A673 (cell line): ENCODE measurements around the gene CBL. TPM values are rescaled to one million over a fixed set of nuclear protein-coding genes. Genes with fewer than 3 reads are reported as not detected.
A peak's percentile ranks its signal among the peaks of the same experiment; 100 is the strongest.

Experiments
- BruUV-seq: library from RNA; stranded (reverse); fragments of 400-500 nt; replicated peaks from 2 replicates; lab custom pipeline; 2021; lab: Mats Ljungman, UMichigan
- CTCF ChIA-PET: fragments of 300-600 bp; sonication (Branson Sonifier 250); formaldehyde crosslinking; loops from one replicate; lab custom pipeline; 2022; ENCODE audit warnings: antibody characterized with exemption; lab: Charles Lee
- POLR2A ChIA-PET: fragments of 300-600 bp; sonication (Branson Sonifier 250); formaldehyde crosslinking; loops from one replicate; lab custom pipeline; 2022; ENCODE audit warnings: antibody characterized with exemption; ENCODE audit not compliant: low non-redundant PET; lab: Charles Lee
- DNase-seq: peaks from one replicate; pipeline ENCODE4 v3.0.0-alpha.2; 2015; ENCODE audit warnings: low spot score
- H3K27ac ChIP-seq: fragments of 200-600 bp; sonication (generic); 2 replicates; pipeline ENCODE4 v1.5.1; 2016; ENCODE audit warnings: mixed run types, low read depth, mild to moderate bottlenecking, mixed read lengths, antibody characterized with exemption, low read length; ENCODE audit not compliant: poor library complexity, severe bottlenecking
- H3K27me3 ChIP-seq: fragments of 200-600 bp; sonication (generic); replicated peaks from 2 replicates; pipeline ENCODE4 v1.6.1; 2017; ENCODE audit warnings: mixed run types, low read depth, mild to moderate bottlenecking, mixed read lengths, antibody characterized with exemption, low read length; ENCODE audit not compliant: insufficient read depth, poor library complexity
- H3K36me3 ChIP-seq: fragments of 200-600 bp; sonication (generic); 2 replicates; pipeline ENCODE4 v1.6.1; 2016; ENCODE audit warnings: mixed run types, mild to moderate bottlenecking, mixed read lengths, antibody characterized with exemption, low read length; ENCODE audit not compliant: insufficient read depth, poor library complexity, severe bottlenecking
- H3K4me1 ChIP-seq: fragments of 200-600 bp; sonication (generic); 2 replicates; pipeline ENCODE4 v1.6.1; 2017; ENCODE audit warnings: mixed run types, mild to moderate bottlenecking, mixed read lengths, antibody characterized with exemption, low read length; ENCODE audit not compliant: insufficient read depth, poor library complexity, severe bottlenecking
- H3K4me3 ChIP-seq: fragments of 200-600 bp; sonication (generic); 2 replicates; pipeline ENCODE4 v1.5.1; 2016; ENCODE audit warnings: low read depth, mixed run types, mild to moderate bottlenecking, mixed read lengths, low read length; ENCODE audit not compliant: poor library complexity, severe bottlenecking
- H3K9me3 ChIP-seq: fragments of 200-600 bp; sonication (generic); 2 replicates; pipeline ENCODE4 v1.6.1; 2016; ENCODE audit warnings: mixed run types, low read depth, mild to moderate bottlenecking, mixed read lengths, antibody characterized with exemption, low read length; ENCODE audit not compliant: poor library complexity, severe bottlenecking
- EZH2 ChIP-seq: fragments of 200-600 bp; sonication (generic); IDR thresholded peaks from 2 replicates; pipeline ENCODE4 v1.6.1; 2017; ENCODE audit warnings: borderline replicate concordance, low read depth, mild to moderate bottlenecking, mixed read lengths, antibody characterized with exemption, low read length; ENCODE audit not compliant: poor library complexity, severe bottlenecking
- intact Hi-C: fragments of 100-400 bp; cut with micrococcal nuclease; formaldehyde crosslinking; loops from one replicate; pipeline ENCODE4 v1.10.0; 2022; ENCODE audit not compliant: unreplicated experiment
- total RNA-seq: library from RNA; stranded (reverse); gene quantifications from 2 replicates; pipeline ENCODE4 v1.2.3, GENCODE V29; 2021
- TF ChIP-seq, protein P1 (sequence below): fragments of 300-800, 200-600 bp; sonication (generic); conservative IDR thresholded peaks from 2 replicates; pipeline ENCODE4 v1.5.1; 2017; ENCODE audit warnings: low read depth, mild to moderate bottlenecking, antibody characterized with exemption, low read length, moderate library complexity, mixed read lengths

Gene CBL
- total RNA-seq, 1 experiment from 2014 or later: 40.7 TPM

GRCh38 chr11:119202554-119202953, 3.6 kb upstream of the CBL start:
- intact Hi-C loops: no loop called here
- Histone ChIP-seq H3K36me3 (no peaks in the 10 kb centered on the region), H3K27ac (no peak overlapping the region), H3K4me3 (no peak overlapping the region), H3K4me1 (peaks cover 8% of the 10 kb centered on the region), H3K27me3 (no peaks in the 10 kb centered on the region), H3K9me3 (no peaks in the 10 kb centered on the region)
- TF ChIP-seq EZH2: no peak
- TF ChIP-seq, protein P1, sequence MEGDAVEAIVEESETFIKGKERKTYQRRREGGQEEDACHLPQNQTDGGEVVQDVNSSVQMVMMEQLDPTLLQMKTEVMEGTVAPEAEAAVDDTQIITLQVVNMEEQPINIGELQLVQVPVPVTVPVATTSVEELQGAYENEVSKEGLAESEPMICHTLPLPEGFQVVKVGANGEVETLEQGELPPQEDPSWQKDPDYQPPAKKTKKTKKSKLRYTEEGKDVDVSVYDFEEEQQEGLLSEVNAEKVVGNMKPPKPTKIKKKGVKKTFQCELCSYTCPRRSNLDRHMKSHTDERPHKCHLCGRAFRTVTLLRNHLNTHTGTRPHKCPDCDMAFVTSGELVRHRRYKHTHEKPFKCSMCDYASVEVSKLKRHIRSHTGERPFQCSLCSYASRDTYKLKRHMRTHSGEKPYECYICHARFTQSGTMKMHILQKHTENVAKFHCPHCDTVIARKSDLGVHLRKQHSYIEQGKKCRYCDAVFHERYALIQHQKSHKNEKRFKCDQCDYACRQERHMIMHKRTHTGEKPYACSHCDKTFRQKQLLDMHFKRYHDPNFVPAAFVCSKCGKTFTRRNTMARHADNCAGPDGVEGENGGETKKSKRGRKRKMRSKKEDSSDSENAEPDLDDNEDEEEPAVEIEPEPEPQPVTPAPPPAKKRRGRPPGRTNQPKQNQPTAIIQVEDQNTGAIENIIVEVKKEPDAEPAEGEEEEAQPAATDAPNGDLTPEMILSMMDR: no peak
- no peak for DNase-seq
- BruUV-seq: no TSS peak
- ChIA-PET POLR2A (no interaction called here), CTCF (no interaction called here)

DNA sequence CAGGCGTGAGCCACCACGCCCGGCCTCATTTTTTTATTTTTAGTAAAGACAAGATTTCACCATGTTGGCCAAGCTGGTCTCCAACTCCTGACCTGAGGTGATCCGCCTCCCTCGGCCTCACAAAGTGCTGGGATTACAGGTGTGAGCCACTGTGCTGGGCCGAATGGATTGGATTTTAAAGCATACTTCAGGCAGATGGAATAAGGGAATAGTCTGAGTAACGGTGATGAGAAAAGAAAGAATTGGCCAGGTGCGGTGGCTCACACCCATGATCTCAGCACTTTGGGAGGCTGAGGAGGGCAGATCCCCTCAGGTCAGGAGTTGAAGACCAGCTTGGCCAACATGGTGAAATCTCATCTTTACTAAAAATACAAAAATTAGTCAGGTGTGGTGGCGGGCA, 2.1 kb upstream of the CBL start:
- H3K9me3 ChIP-seq: no peaks in the 10 kb centered on the region
- ChIA-PET POLR2A (no interaction called here), CTCF (no interaction called here)
- peaks cover 8% of the 10 kb centered on the region for H3K4me1 ChIP-seq
- H3K4me3 ChIP-seq: no peak overlapping the region
- DNase-seq: no peak
- no peaks in the 10 kb centered on the region for H3K27me3 ChIP-seq
- H3K27ac ChIP-seq: no peak overlapping the region
- TF ChIP-seq, protein P1: no peak
- TF ChIP-seq EZH2: no peak
- BruUV-seq: no TSS peak
- intact Hi-C loops: no loop called here
- H3K36me3 ChIP-seq: no peaks in the 10 kb centered on the region

DNA sequence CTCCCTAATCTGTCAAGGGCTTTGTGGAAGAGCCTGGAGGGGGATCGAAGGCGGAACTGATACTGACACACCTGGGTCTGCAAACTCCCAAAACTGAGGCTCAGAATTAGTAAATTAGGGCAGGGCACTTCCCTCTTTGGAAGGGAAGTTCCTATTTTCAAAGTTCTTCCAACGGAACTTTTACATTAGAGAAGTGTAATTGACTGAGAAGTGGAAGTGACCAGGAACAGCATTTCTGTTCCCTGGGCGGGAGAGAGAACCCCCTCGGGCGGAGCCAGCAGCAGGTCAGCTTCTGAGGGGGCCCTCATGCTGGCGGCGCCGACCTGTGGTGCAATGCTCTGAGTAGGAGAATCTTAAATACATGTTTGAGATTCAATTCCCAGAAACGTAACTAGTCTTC, 1.1 kb upstream of the CBL start:
- no peak for TF ChIP-seq EZH2
- TF ChIP-seq, protein P1: no peak
- ChIA-PET POLR2A (no interaction called here), CTCF (no interaction called here)
- no peaks in the 10 kb centered on the region for H3K27me3 ChIP-seq
- no peaks in the 10 kb centered on the region for H3K36me3 ChIP-seq
- no peaks in the 10 kb centered on the region for H3K9me3 ChIP-seq
- BruUV-seq: no TSS peak
- peak overlapping the region; percentile 100 for H3K4me3 ChIP-seq
- no peak for DNase-seq
- peak overlapping the region; percentile 90 for H3K27ac ChIP-seq
- intact Hi-C loops: loop anchor here (5.0 kb wide), 1 partner anchor 117 kb away; no protein-coding TSS in a partner anchor
- peaks cover 8% of the 10 kb centered on the region for H3K4me1 ChIP-seq
